ENCODE results near the gene LRTM2.

GRCh38 chr12:1841586-1842182 lies 21.3 kb downstream of the LRTM2 start:
- no peak for TF ChIP-seq CTCF (conservative IDR thresholded peaks at IDR 0.05 in 1 of 2, IDR thresholded peaks at IDR 0.05 in 1 of 2; ENCODE audit: low read depth in 1 of 2, low read length in 2 of 2)
- no peak for TF ChIP-seq EZH2 (IDR thresholded peaks at IDR 0.05; ENCODE audit: low read length, missing control alignments)

Data from fibroblast of lung (primary cell).